HCT116 (cell line): ENCODE measurements around the gene DOK7. TPM values are rescaled to one million over a fixed set of nuclear protein-coding genes. Genes with fewer than 3 reads are reported as not detected.

Source experiments
- ATAC-seq: fragments of 200-7000 bp; cut with Tn5 transposase; 2 replicates; pipeline ENCODE4 v1.9.1; 2020; ENCODE audit warnings: mild to moderate bottlenecking, moderate library complexity
- BruUV-seq: library from RNA; stranded (reverse); fragments of 400-500 nt; replicated peaks from 2 replicates; lab custom pipeline; 2021; lab: Mats Ljungman, UMichigan
- CTCF ChIA-PET: fragments of 300-600 bp; sonication (Branson Sonifier 250); formaldehyde crosslinking; loops from one replicate; lab custom pipeline; 2021; ENCODE audit warnings: antibody characterized with exemption; lab: Charles Lee
- POLR2A ChIA-PET: fragments of 300-600, 350-600 bp; sonication (Branson Sonifier 250); formaldehyde crosslinking; loops from one replicate; lab custom pipeline; 2021; ENCODE audit warnings: antibody characterized with exemption; lab: Charles Lee
- RAD21 ChIA-PET, 2 experiments: fragments of 300-600 bp; sonication (Branson Sonifier 250); formaldehyde crosslinking; loops; one replicate each; lab custom pipeline; 2023; ENCODE audit warnings: low total read pairs in 2 of 2; ENCODE audit not compliant: uncharacterized antibody in 2 of 2, unreplicated experiment in 2 of 2, low non-redundant PET in 1 of 2; lab: Charles Lee
- DNase-seq: peaks from one replicate; pipeline ENCODE4 v3.0.0-alpha.2; 2010; ENCODE audit warnings: low read depth, low spot score
- H2AFZ ChIP-seq: fragments of 200-600 bp; shearing (Covaris generic), sonication (generic); 2 replicates; pipeline ENCODE4 v1.6.1; 2017; ENCODE audit warnings: low read depth, mixed run types, mixed read lengths, antibody characterized with exemption, low read length; ENCODE audit not compliant: poor library complexity, severe bottlenecking
- H3K27ac ChIP-seq: 2 replicates; pipeline ENCODE4 v1.5.1; 2012; ENCODE audit warnings: low read depth, low read length
- H3K27me3 ChIP-seq: fragments of 200-600 bp; sonication (generic); 2 replicates; pipeline ENCODE4 v1.6.1; 2016; ENCODE audit warnings: mixed run types, low read length, mixed read lengths; ENCODE audit not compliant: insufficient read depth
- H3K36me3 ChIP-seq, 2 experiments: fragments of 200-500 bp in 1 of 2; fragments of 200-600 bp in 1 of 2; sonication (Bioruptor generic) in 1 of 2; sonication (generic) in 1 of 2; 2 replicates each; pipeline versions ENCODE4 v1.5.1 to v1.6.1; 2014 to 2016; ENCODE audit warnings: low read length in 2 of 2, inconsistent platforms in 1 of 2, mixed read lengths in 1 of 2, mixed run types in 1 of 2; ENCODE audit not compliant: insufficient read depth in 2 of 2, control insufficient read depth in 1 of 2
- H3K4me1 ChIP-seq, 2 experiments: fragments of 200-600 bp in 1 of 2; sonication (generic) in 1 of 2; 2 replicates each; pipeline versions ENCODE4 v1.5.1 to v1.6.1; 2012 to 2017; ENCODE audit warnings: low read length in 2 of 2, inconsistent platforms in 1 of 2, mild to moderate bottlenecking in 1 of 2, mixed read lengths in 1 of 2, mixed run types in 1 of 2, moderate library complexity in 1 of 2; ENCODE audit not compliant: insufficient read depth in 2 of 2, control insufficient read depth in 1 of 2
- H3K4me2 ChIP-seq: fragments of 200-600 bp; sonication (generic); 2 replicates; pipeline ENCODE4 v1.6.1; 2017; ENCODE audit warnings: mixed run types, low read length, mixed read lengths
- H3K4me3 ChIP-seq, 2 experiments: fragments of 200-600 bp in 1 of 2; sonication (generic) in 1 of 2; replicated peaks in 1 of 2; 2 replicates each; pipeline ENCODE4 v1.5.1; 2011 to 2016; ENCODE audit warnings: low read length in 2 of 2, control low read depth in 1 of 2, low read depth in 1 of 2, mild to moderate bottlenecking in 1 of 2, mixed read lengths in 1 of 2, mixed run types in 1 of 2
- H3K79me2 ChIP-seq: fragments of 200-600 bp; sonication (generic); 2 replicates; pipeline ENCODE4 v1.6.1; 2017; ENCODE audit warnings: mild to moderate bottlenecking, mixed run types, low read length, moderate library complexity, mixed read lengths; ENCODE audit not compliant: insufficient read depth
- H3K9ac ChIP-seq: fragments of 200-600 bp; sonication (generic); 2 replicates; pipeline ENCODE4 v1.6.1; 2016; ENCODE audit warnings: low read length, mixed read lengths
- H3K9me2 ChIP-seq: fragments of 200-600 bp; sonication (generic), shearing (Covaris generic); 2 replicates; pipeline ENCODE4 v1.6.1; 2017; ENCODE audit warnings: mixed run types, mild to moderate bottlenecking, moderate library complexity; ENCODE audit not compliant: insufficient read depth
- H3K9me3 ChIP-seq, 2 experiments: fragments of 200-500 bp in 1 of 2; fragments of 200-600 bp in 1 of 2; sonication (Bioruptor generic) in 1 of 2; sonication (generic) in 1 of 2; 2 replicates each; pipeline ENCODE4 v1.6.1; 2014 to 2017; ENCODE audit warnings: low read length in 2 of 2, mixed read lengths in 2 of 2, inconsistent platforms in 1 of 2, low read depth in 1 of 2, mild to moderate bottlenecking in 1 of 2, mixed run types in 1 of 2, moderate library complexity in 1 of 2; ENCODE audit not compliant: control insufficient read depth in 1 of 2, insufficient read depth in 1 of 2
- H4K20me1 ChIP-seq: fragments of 200-600 bp; sonication (generic), shearing (Covaris generic); 2 replicates; pipeline ENCODE4 v1.6.1; 2017; ENCODE audit warnings: mixed run types, mild to moderate bottlenecking, moderate library complexity; ENCODE audit not compliant: insufficient read depth
- CBX3 ChIP-seq: IDR thresholded peaks from 2 replicates; pipeline ENCODE4 v1.6.1; 2012; ENCODE audit warnings: low read depth
- EZH2 ChIP-seq: fragments of 200-600 bp; sonication (generic); IDR thresholded peaks from 2 replicates; pipeline ENCODE4 v1.6.1; 2017; ENCODE audit warnings: antibody characterized with exemption, mixed run types
- JUND ChIP-seq: IDR thresholded peaks from 2 replicates; pipeline ENCODE4 v1.6.1; 2012
- MAX ChIP-seq: IDR thresholded peaks from 2 replicates; pipeline ENCODE4 v1.6.1; 2012
- SP1 ChIP-seq: IDR thresholded peaks from 2 replicates; pipeline ENCODE4 v1.6.1; 2012; ENCODE audit warnings: low read depth
- ZFX ChIP-seq: fragments of 450-650 bp; IDR thresholded peaks from 2 replicates; pipeline ENCODE4 v1.6.1; 2017
- intact Hi-C: fragments of 100-400 bp; cut with micrococcal nuclease; formaldehyde crosslinking; loops from 2 replicates; pipeline ENCODE4 v1.10.0; 2022
- total RNA-seq: library from RNA; stranded (reverse); gene quantifications from one replicate; pipeline ENCODE4 v1.2.1, GENCODE V29; 2021; ENCODE audit not compliant: unreplicated experiment

DOK7 gene
- total RNA-seq, 1 experiment from 2014 or later = 2.4 TPM

GRCh38 chr4:3413675-3414420, 49.3 kb upstream of the DOK7 start:
- no TSS peak for BruUV-seq
- ChIA-PET CTCF (no interaction called here), POLR2A (no interaction called here)
- no peak overlapping the region for H3K9ac ChIP-seq
- no peaks in the 10 kb centered on the region for H3K9me2 ChIP-seq
- intact Hi-C loops = no loop called here
- H4K20me1 ChIP-seq = no peaks in the 10 kb centered on the region
- H3K9me3 ChIP-seq = no peaks in the 10 kb centered on the region
- H3K36me3 ChIP-seq = no peaks in the 10 kb centered on the region
- no peak overlapping the region for H2AFZ ChIP-seq
- no peaks in the 10 kb centered on the region for H3K27me3 ChIP-seq
- H3K4me2 ChIP-seq = no peak overlapping the region
- TF ChIP-seq MAX = no peak
- TF ChIP-seq, all 23 proteins: peak for 0
- DNase-seq (no peak), ATAC-seq (no peak)
- RAD21 ChIA-PET = no interaction called here
- Histone ChIP-seq H3K79me2 (no peaks in the 10 kb centered on the region), H3K27ac (no peak overlapping the region), H3K4me1 (no peaks in the 10 kb centered on the region), H3K4me3 (no peak overlapping the region)

- Histone ChIP-seq H3K27me3 (no peaks in the 10 kb centered on the region), H3K36me3 (no peaks in the 10 kb centered on the region), H3K4me1 (no peaks in the 10 kb centered on the region), H3K4me3 (no peak overlapping the region), H3K4me2 (no peak overlapping the region), H3K27ac (no peak overlapping the region), H3K9me3 (no peaks in the 10 kb centered on the region), H4K20me1 (no peaks in the 10 kb centered on the region), H3K79me2 (no peaks in the 10 kb centered on the region), H3K9me2 (no peaks in the 10 kb centered on the region), H3K9ac (no peak overlapping the region), H2AFZ (no peak overlapping the region)
- POLR2A ChIA-PET = no interaction called here
- RAD21 ChIA-PET = no interaction called here
- ATAC-seq (no peak), DNase-seq (no peak)
- BruUV-seq = no TSS peak
- CTCF ChIA-PET = no interaction called here
- intact Hi-C loops = no loop called here
- TF ChIP-seq ZFX (no peak), EZH2 (no peak), JUND (no peak), CBX3 (no peak), SP1 (no peak)
Measured at GRCh38 chr4:3414421-3415279, 48.5 kb upstream of the DOK7 start.
